PC-9 (cell line): ENCODE measurements around the gene ZBTB7C.

Experiments used
- CTCF ChIP-seq: fragments of 200-600 bp; sonication (generic); conservative IDR thresholded peaks from 2 replicates; pipeline ENCODE4 v1.6.1; 2017; ENCODE audit warnings: mixed run types, antibody characterized with exemption, mild to moderate bottlenecking, moderate library complexity
- EZH2 ChIP-seq: fragments of 200-600 bp; sonication (generic); IDR thresholded peaks from 2 replicates; pipeline ENCODE4 v1.8.0; 2017; ENCODE audit warnings: antibody characterized with exemption, low read depth

GRCh38 chr18:48076461-48076860 lies 332.7 kb downstream of the ZBTB7C start:
- TF ChIP-seq CTCF (no peak), EZH2 (no peak)
